Neural progenitor cell (in vitro differentiated cells): ENCODE data around the gene SIDT2. TPM values are rescaled to one million over a fixed set of nuclear protein-coding genes. Genes with fewer than 3 reads are reported as not detected.
A peak's percentile ranks its signal among the peaks of the same experiment; 100 is the strongest.
"Not testable (repeated sequence)": the region's sequence is repeated elsewhere in the genome, so short reads cannot be mapped to it uniquely, and the experiment has no call there.

ENCODE experiments used
- DNase-seq: peaks from one replicate; pipeline ENCODE4 v3.0.0-alpha.2; 2016; ENCODE audit warnings: low spot score
- H2AFZ ChIP-seq: fragments of 200-600 bp; sonication (generic); replicated peaks from 2 replicates; pipeline ENCODE4 v1.6.1; 2016; ENCODE audit warnings: antibody characterized with exemption
- H3F3A ChIP-seq: fragments of 200-600 bp; sonication (generic); 2 replicates; pipeline ENCODE4 v1.6.1; 2016; ENCODE audit warnings: antibody characterized with exemption, low read depth
- H3K27ac ChIP-seq: fragments of 200-600 bp; sonication (generic); 2 replicates; pipeline ENCODE4 v1.5.1; 2016; ENCODE audit warnings: mild to moderate bottlenecking
- H3K27me3 ChIP-seq: fragments of 200-600 bp; sonication (generic); 2 replicates; pipeline ENCODE4 v1.6.1; 2016; ENCODE audit warnings: mild to moderate bottlenecking, moderate library complexity
- H3K36me3 ChIP-seq: fragments of 200-600 bp; sonication (generic); 2 replicates; pipeline ENCODE4 v1.5.1; 2016
- H3K4me1 ChIP-seq: fragments of 200-600 bp; sonication (generic); 2 replicates; pipeline ENCODE4 v1.6.1; 2016; ENCODE audit warnings: mixed run types
- H3K4me2 ChIP-seq: fragments of 200-600 bp; sonication (generic); 2 replicates; pipeline ENCODE4 v1.6.1; 2016
- H3K4me3 ChIP-seq: fragments of 200-600 bp; sonication (generic); 2 replicates; pipeline ENCODE4 v1.5.1; 2016
- H3K79me2 ChIP-seq: fragments of 200-600 bp; sonication (generic); 2 replicates; pipeline ENCODE4 v1.6.1; 2016; ENCODE audit warnings: low read depth
- H3K9ac ChIP-seq: fragments of 200-600 bp; sonication (generic); 2 replicates; pipeline ENCODE4 v1.6.1; 2016
- H3K9me3 ChIP-seq: fragments of 200-600 bp; sonication (generic); 2 replicates; pipeline ENCODE4 v1.5.1; 2016; ENCODE audit warnings: low read depth
- H4K20me1 ChIP-seq: fragments of 200-600 bp; sonication (generic); 2 replicates; pipeline ENCODE4 v1.6.1; 2016; ENCODE audit warnings: low read depth
- H3K27ac Mint-ChIP-seq: 3 replicates; pipeline ENCODE4 v1.8.0; 2021; ENCODE audit warnings: mixed read lengths
- H3K27me3 Mint-ChIP-seq: 2 replicates; pipeline ENCODE4 v1.8.0; 2022; ENCODE audit warnings: low read depth, mild to moderate bottlenecking, inconsistent platforms, moderate library complexity, mixed read lengths; ENCODE audit not compliant: insufficient read depth
- H3K36me3 Mint-ChIP-seq: 3 replicates; pipeline ENCODE4 v1.8.0; 2021; ENCODE audit warnings: mixed read lengths
- H3K4me1 Mint-ChIP-seq: 3 replicates; pipeline ENCODE4 v1.8.0; 2021; ENCODE audit warnings: mixed read lengths
- H3K4me3 Mint-ChIP-seq: 3 replicates; pipeline ENCODE4 v1.8.0; 2021; ENCODE audit warnings: mild to moderate bottlenecking, moderate library complexity, mixed read lengths
- H3K9me3 Mint-ChIP-seq: 3 replicates; pipeline ENCODE4 v1.8.0; 2020; ENCODE audit warnings: mixed read lengths
- CTCF ChIP-seq: fragments of 200-600 bp; sonication (generic); IDR thresholded peaks from 2 replicates; pipeline ENCODE4 v1.5.1; 2017; ENCODE audit warnings: antibody characterized with exemption, mild to moderate bottlenecking
- EZH2 ChIP-seq: fragments of 200-600 bp; sonication (generic); IDR thresholded peaks from 2 replicates; pipeline ENCODE4 v1.6.1; 2017; ENCODE audit warnings: antibody characterized with exemption, mild to moderate bottlenecking, moderate library complexity
- EZH2phosphoT487 ChIP-seq: fragments of 200-600 bp; sonication (generic); IDR thresholded peaks from 2 replicates; pipeline ENCODE4 v1.6.1; 2017; ENCODE audit warnings: antibody characterized with exemption
- total RNA-seq: library from RNA; depleted of rRNA; stranded (reverse); fragments of >200 nt; gene quantifications from 2 replicates; pipeline ENCODE4 v1.2.3, GENCODE V29; 2015; ENCODE audit warnings: low replicate concordance

SIDT2 gene
- total RNA-seq, 1 donor from 2014 or later = 13.3 TPM

GRCh38 chr11:117137223-117138086, 41.1 kb upstream of the SIDT2 start:
- not testable (repeated sequence) for H3K36me3 ChIP-seq, DNase-seq, H3K27me3 Mint-ChIP-seq, H4K20me1 ChIP-seq, H3K4me1 Mint-ChIP-seq, H3K36me3 Mint-ChIP-seq, H3K79me2 ChIP-seq, H2AFZ ChIP-seq, H3K27ac ChIP-seq, H3K27me3 ChIP-seq, H3K4me3 Mint-ChIP-seq, H3K4me3 ChIP-seq, H3K27ac Mint-ChIP-seq, H3K4me2 ChIP-seq, H3K9me3 Mint-ChIP-seq, H3K9me3 ChIP-seq, H3K4me1 ChIP-seq, H3K9ac ChIP-seq, H3F3A ChIP-seq

GRCh38 chr11:117143390-117143789, 35.2 kb upstream of the SIDT2 start:
- no peak overlapping the region for H3K9ac ChIP-seq
- H3K4me3 ChIP-seq = peak overlapping the region; percentile 95
- no peaks in the 10 kb centered on the region for H3F3A ChIP-seq
- H3K27me3 ChIP-seq = no peaks in the 10 kb centered on the region
- peak overlapping the region; percentile 98 for H2AFZ ChIP-seq
- H3K36me3 Mint-ChIP-seq = peaks cover 14% of the 10 kb centered on the region
- no peaks in the 10 kb centered on the region for H3K9me3 Mint-ChIP-seq
- no peaks in the 10 kb centered on the region for H3K9me3 ChIP-seq
- peak overlapping the region; percentile 100 for H3K4me3 Mint-ChIP-seq
- peaks cover 32% of the 10 kb centered on the region for H3K4me1 Mint-ChIP-seq
- no peak overlapping the region for H3K27ac ChIP-seq
- peaks cover 9% of the 10 kb centered on the region for H3K4me1 ChIP-seq
- TF ChIP-seq EZH2 = no peak
- TF ChIP-seq EZH2phosphoT487 = no peak
- TF ChIP-seq CTCF = no peak
- H3K27ac Mint-ChIP-seq = peak overlapping the region; percentile 98
- H3K36me3 ChIP-seq = no peaks in the 10 kb centered on the region
- H4K20me1 ChIP-seq = peaks cover 38% of the 10 kb centered on the region
- DNase-seq = peak; percentile 57
- H3K27me3 Mint-ChIP-seq = peaks cover 8% of the 10 kb centered on the region
- peaks cover 43% of the 10 kb centered on the region for H3K79me2 ChIP-seq
- peak overlapping the region; percentile 99 for H3K4me2 ChIP-seq

- H3K27ac ChIP-seq = peak within 1 kb of the TSS; percentile 81
- peak; percentile 96 for DNase-seq
- H3K4me2 ChIP-seq = peak within 1 kb of the TSS; percentile 99
- H3K36me3 Mint-ChIP-seq = peaks cover 15% of the 10 kb centered on the region
- no peaks in the 10 kb centered on the region for H3F3A ChIP-seq
- H3K27me3 Mint-ChIP-seq = peaks cover 8% of the 10 kb centered on the region
- H3K27me3 ChIP-seq = no peaks in the 10 kb centered on the region
- peak within 1 kb of the TSS; percentile 100 for H3K4me3 Mint-ChIP-seq
- H2AFZ ChIP-seq = peak within 1 kb of the TSS; percentile 98
- peak within 1 kb of the TSS; percentile 79 for H3K9ac ChIP-seq
- TF ChIP-seq EZH2 = no peak
- no peak for TF ChIP-seq EZH2phosphoT487
- TF ChIP-seq CTCF = no peak
- H3K9me3 ChIP-seq = no peaks in the 10 kb centered on the region
- H3K36me3 ChIP-seq = no peaks in the 10 kb centered on the region
- H3K4me1 Mint-ChIP-seq = peaks cover 32% of the 10 kb centered on the region
- H4K20me1 ChIP-seq = peaks cover 42% of the 10 kb centered on the region
- H3K27ac Mint-ChIP-seq = peak within 1 kb of the TSS; percentile 98
- peak within 1 kb of the TSS; percentile 95 for H3K4me3 ChIP-seq
- H3K79me2 ChIP-seq = peaks cover 49% of the 10 kb centered on the region
- peaks cover 9% of the 10 kb centered on the region for H3K4me1 ChIP-seq
- no peaks in the 10 kb centered on the region for H3K9me3 Mint-ChIP-seq
These were observed 34.6 kb upstream of the SIDT2 start, which contains the start of gene PAFAH1B2 for GRCh38 chr11:117143871-117144476. PAFAH1B2 (plus strand) TSS chr11:117144287; CDS start chr11:117152448, 8,161 bp downstream.
